ENCODE results near the gene TMPRSS11E.
"Not testable (repeated sequence)": the region's sequence is repeated elsewhere in the genome, so short reads cannot be mapped to it uniquely, and the experiment has no call there.

Gene TMPRSS11E, protein sequence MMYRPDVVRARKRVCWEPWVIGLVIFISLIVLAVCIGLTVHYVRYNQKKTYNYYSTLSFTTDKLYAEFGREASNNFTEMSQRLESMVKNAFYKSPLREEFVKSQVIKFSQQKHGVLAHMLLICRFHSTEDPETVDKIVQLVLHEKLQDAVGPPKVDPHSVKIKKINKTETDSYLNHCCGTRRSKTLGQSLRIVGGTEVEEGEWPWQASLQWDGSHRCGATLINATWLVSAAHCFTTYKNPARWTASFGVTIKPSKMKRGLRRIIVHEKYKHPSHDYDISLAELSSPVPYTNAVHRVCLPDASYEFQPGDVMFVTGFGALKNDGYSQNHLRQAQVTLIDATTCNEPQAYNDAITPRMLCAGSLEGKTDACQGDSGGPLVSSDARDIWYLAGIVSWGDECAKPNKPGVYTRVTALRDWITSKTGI

DNA sequence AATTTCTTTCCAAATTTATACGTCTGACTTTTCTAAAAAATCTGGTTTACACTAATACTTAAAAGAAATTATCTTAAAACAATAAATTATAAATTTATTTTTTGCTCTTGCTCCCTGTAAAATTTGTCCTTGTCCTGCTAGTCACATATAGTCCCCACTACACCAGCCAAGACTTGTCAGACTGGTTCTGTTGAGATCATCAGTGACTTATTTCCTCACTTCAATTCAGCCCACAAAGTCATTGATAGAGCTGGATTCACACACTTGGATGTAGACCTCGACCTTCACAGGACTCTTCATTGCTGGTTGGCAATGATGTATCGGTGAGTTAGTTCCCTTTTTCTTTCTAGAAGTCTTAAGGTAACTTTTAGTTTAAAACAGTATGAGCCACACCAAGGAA is at the start of gene TMPRSS11E:
TMPRSS11E (plus strand) TSS at position 263 of the 400 bp plus-strand sequence; CDS start at position 313, 50 bp downstream.
- DNase-seq (ENCODE audit: low read depth) = no peak

DNA sequence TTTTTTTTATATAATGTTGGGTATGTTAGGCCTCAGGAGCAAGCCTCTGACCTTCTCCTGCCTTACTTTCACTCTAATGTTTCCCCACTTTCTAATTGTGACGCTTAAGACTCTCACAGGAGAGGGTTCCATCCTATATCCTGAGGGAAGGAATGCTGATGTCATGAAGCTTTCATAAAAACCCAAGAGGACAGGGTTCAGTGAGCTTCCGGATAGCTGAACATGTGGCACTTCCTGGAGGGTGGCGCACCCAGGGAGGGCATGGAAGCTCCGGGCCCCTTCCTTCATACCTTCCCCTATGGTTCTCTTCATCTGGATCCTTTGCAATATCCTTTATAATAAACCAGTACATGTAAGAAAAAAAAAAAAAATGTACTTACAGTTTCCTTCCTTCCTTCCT is 48.0 kb upstream of the TMPRSS11E start:
- no peak for DNase-seq (ENCODE audit: low read depth)

DNA sequence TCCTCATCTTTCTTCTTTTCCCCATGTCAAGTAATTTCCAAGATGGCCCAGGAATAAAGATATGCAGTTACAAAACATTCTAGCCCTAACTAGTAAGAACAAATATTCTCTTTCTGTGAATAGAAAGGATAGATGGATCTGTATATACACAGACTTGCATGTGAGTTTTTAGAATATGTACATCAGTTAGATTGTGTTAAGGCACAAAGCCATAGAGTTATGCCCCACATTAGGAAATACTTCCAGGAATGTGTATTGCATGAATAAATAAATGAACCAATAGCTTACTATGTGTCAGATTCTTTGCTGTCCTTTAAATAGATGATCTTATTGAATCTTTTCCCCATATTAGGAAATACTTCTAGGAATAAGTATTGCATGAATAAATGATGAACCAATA is 46.0 kb upstream of the TMPRSS11E start:
- DNase-seq (ENCODE audit: low read depth) = no peak

DNA sequence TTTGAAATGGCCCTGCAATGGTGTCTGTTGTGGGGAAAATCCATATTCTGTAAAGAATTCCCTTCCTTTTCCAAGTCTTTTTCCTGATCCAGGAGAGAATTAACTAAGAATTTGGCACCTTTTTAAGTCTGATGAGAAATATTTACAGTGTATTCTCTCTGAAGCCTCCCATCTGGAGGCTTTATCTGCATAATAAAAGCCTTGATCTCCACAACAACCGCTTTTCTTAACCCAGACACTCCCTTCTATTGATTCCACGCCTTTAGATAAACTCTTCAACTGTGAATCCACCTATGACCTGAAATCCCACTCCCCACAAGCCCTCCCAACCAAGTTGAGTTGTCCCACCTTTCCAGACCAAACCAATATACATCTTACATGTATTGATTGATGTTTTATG is 43.1 kb upstream of the TMPRSS11E start:
- no peak for DNase-seq (ENCODE audit: low read depth)

DNA sequence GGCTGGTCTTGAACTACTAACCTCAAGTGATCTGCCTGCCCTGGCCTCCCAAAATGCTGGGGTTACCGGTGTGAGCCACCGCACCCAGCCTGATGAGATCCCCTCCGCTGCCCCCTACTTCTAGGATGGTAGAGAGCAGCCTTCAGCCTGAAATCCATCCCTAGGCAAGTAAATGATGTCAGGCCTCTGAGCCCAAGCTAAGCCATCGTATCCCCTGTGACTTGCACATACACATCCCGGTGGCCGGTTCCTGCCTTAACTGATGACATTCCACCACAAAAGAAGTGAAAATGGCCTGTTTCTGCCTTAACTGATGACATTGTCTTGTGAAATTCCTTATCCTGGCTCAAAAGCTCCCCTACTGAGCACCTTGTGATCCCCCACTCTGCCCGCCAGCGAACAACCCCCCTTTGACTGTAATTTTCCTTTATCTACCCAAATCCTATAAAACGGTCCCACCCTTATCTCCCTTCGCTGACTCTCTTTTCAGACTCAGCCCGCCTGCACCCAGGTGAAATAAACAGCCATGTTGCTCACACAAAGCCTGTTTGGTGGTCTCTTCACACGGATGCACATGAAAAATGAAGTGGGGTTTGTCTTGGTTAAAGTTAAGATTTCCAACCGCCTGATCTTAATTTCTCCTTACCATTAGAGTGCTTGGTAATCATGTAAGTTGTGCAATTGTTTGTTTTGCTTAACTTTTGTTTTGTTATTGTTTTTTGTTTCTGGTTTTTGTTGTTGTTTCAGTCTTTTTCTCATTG is 41.4 kb upstream of the TMPRSS11E start:
- not testable (repeated sequence) for DNase-seq (ENCODE audit: low read depth)

DNA sequence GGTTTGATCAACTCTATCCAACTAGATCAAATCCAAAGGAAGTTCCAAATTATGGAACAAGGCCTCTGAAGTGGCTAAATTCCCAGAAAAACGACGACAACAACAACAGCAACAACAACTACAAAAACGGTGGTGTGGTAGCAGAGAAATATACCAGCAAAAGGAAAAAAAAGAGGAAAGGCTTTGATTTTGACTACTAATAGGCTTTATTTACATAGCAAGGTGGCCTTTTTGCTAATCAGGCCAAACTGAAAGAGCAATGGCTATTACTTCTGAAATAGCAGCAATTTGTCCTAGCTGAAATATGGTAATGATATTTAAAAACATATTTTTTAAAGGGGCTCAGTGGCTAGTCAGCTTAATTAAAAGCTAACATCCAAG is 40.8 kb upstream of the TMPRSS11E start:
- DNase-seq (ENCODE audit: low read depth) = no peak

DNA sequence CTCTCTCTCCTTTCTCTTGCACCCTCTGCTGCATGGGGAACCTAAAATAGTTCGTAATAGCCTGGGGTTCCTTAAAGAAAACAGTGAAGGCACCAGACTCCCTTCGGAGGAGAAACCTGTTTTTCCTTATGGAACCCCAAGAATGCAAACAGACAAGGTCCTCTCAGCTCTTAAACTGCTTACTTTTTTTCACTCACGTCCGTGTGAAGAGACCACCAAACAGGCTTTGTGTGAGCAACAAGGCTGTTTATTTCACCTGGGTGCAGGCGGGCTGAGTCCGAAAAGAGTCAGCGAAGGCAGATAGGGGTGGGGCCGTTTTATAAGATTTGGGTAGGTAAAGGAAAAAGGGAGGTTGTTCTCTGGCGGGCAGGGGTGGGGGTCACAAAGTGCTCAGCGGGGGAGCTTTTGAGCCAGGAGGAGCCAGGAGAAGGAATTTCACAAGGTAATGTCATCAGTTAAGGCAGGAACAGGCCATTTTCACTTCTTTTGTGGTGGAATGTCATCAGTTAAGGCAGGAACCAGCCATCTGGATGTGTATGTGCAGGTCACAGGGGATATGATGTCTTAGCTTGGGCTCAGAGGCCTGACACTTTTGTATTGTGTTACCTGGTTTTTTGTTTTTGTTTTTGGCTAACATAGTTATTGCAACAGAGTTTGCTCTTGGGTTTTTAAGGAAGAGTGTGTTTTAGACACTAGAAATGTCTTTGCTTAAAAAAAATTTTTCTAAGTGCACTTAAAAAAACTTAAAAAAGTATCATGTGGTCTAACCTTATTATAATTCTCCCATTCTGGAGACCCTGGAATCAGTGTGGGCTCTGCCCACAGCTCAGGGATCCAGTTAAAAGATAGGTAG is 40.0 kb upstream of the TMPRSS11E start:
- DNase-seq (ENCODE audit: low read depth) = not testable (repeated sequence)

DNA sequence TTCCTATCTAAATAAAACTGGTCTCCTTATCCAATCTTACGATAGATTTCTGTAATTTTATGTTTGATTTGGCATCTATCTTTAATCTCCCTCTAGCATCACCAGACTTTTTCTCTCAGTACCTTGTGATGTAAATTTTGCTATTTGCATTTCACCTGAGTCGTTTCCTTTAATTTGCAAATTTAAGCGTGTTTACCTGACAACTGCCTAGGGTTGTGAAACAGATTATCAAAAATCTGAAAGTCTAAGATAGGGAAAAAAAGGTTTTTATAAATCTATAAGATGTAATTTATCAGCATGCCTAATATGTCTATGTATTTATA is 39.4 kb upstream of the TMPRSS11E start:
- no peak for DNase-seq (ENCODE audit: low read depth)

DNA sequence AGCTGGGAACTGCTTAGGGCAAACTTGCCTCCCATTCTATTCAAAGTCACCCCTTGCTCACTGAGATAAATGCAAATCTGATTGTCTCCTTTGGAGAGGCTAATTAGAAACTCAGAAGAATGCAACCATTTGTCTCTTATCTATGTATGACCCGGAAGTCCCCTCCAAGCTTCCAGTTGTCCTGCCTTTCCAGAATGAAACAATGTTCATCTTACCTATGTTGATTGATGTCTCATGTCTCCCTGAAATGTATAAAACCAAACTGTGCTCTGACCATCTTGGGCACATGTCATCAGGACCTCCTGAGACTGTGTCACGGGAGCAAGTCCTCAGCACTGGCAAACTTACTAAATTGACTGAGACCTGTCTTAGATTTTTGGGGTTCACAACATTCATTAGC is 37.1 kb upstream of the TMPRSS11E start:
- no peak for DNase-seq (ENCODE audit: low read depth)

DNA sequence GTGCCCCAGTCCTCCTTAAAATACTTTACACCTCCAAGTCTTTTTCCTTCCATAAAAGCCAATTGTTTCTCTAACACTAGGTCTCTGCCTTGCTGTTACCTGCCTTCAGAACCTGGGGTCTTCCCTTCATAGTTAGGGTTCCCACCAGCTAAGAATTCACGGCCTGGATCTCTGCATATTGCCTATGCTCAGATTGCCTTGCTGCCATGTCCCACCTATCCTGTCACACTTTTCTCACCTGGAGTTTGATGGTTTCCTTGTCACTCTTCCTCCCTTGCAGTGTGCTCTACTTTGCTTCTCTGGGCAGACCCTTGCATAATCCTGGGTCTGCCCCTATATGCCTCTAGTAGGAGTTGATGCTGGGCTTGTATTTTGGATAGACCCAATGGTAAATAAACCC is 36.6 kb upstream of the TMPRSS11E start:
- no peak for DNase-seq (ENCODE audit: low read depth)

DNA sequence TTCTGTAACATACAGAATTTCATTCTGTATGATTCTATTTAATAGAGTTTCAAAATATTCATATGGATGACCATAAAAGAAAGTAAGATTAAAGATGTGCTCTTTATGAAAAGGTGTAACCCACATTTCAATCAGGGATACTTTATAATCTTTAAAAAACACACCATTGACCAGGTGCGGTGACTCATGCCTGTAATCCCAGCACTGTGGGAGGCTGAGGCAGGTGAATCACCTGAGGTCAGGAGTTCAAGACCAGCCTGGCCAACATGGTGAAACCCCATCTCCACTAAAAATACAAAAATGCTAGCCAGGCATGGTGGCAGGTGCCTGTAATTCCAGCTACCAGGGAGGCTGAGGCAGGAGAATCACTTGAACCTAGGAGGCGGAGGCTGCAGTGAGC is 35.2 kb upstream of the TMPRSS11E start:
- not testable (repeated sequence) for DNase-seq (ENCODE audit: low read depth)

DNA sequence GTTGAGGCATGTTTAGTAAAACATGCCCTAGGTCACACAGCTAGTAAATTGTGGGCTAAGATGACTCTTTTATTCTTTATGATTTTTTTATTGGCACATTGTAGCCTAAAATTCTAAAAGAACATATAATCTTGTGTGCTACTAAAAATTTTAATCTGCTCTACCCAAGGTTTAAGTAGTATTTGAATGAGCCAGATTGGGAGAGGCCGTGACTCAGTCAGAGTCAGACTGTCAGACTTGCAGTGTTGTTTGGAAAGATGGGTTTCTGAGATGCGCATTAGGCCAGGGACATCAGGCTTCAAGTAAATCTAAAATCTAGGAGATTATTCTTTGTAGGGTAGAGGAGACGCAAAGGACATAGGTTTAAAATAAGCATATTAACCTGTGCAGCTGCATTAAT is 30.7 kb upstream of the TMPRSS11E start:
- no peak for DNase-seq (ENCODE audit: low read depth)

DNA sequence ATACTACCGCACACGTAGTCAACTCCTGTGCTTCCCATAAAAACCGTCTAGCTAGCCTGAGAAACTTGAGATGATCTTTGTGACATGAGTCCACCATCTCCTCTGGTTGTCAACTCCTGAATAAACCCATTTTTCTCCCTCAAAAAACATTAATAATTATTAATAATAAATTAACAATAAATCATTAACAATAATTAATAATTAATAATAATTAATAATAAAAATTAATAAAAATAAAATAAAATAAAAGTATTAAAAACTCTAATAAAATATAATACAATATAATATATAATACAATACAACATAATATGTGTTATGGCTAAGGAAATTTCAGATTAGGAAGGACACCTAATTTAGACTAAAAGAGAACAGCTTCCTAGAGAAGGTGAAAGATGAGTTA is 20.7 kb upstream of the TMPRSS11E start:
- DNase-seq (ENCODE audit: low read depth) = no peak

DNA sequence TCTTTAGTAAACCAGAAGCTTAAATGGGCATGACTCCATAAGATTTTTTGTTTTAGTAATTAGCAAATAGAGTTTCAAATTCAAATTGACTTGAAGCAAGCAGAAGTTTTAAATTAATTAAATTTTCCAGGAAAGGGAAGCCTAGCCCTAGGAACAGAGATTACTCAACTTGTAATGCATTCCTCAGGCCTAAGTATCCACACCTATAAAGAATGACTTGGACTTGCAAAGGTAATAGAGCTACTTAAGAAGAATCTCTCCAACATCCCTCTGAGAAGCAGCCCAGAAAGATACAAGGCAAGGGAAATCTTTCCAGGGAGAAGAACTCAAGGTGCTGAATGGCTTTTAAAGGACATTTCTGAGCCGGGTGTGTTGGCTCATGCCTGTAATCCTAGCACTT is 16.9 kb upstream of the TMPRSS11E start:
- no peak for DNase-seq (ENCODE audit: low read depth)

DNA sequence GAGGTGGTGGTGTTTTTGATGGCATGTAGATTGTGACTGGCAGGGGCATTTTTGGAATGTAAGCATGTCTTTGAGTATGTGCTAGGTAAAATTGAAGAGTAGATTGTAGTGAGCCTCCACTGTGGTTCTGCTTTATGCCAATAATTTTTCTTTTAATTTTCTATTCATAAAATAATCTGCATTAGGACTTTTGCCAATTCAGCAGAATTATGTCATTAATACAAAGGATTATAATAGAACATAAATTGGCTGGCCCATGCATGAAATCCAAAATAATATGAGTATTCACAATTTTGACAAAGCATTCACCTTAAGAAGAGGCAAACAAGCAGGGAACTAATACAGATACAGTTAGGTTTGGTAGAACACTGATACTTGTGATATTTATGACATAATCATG is 14.9 kb upstream of the TMPRSS11E start:
- DNase-seq (ENCODE audit: low read depth) = no peak

DNA sequence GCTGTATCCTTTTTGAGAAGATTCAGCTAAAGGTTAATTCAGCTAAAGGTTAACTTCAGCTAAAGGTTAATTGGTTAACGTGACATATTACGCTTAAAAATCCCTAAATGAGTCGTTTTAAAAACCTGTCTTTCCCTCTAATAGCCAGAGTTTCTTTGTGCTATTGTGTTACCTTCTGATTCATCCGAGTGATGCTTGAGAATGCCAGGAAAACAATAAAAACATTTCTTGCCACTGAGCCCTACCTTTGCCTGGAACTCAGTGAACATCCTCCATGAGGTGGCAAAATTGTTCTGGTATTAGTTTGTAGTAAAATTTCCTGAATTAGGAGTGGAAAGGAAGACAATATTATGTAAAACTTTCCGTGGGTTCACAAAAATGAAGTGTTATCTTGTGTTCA is 13.7 kb upstream of the TMPRSS11E start:
- DNase-seq (ENCODE audit: low read depth) = no peak

DNA sequence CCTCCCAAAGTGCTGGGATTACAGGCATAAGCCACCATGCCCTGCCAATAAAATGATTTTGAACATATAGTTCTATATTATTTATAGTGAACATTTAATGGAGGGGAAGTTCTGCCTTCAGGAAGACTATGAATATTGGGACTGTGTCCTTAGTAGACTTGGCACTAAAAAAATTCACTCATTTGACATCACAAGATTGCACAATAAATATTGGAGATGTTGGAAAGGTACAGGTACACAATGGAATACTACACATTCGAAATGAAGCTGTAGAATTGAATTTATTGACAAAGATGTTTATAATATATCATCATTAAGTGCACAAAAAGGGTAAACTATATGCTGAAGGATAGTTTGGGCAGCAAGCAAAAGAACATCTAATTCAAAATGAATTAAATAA is 13.0 kb upstream of the TMPRSS11E start:
- no peak for DNase-seq (ENCODE audit: low read depth)

DNA sequence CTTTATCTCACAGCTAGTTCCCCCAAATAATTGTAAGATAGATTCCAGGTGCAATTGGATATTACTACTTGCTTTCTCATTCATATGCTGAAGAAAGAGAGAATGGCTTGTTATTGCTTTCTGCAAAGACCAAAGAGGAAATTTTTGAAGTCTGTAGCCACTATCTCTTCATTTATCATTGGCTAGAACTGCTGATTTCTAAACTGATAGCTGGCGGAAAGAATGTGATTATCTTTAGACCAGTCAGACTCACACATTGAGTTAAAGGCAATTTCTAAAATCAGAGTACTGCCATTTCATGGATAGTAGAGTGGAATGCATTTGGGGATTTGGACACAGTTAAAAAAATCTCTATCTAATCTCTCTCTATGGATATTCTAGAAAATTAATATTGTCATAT is 12.4 kb upstream of the TMPRSS11E start:
- DNase-seq (ENCODE audit: low read depth) = no peak

DNA sequence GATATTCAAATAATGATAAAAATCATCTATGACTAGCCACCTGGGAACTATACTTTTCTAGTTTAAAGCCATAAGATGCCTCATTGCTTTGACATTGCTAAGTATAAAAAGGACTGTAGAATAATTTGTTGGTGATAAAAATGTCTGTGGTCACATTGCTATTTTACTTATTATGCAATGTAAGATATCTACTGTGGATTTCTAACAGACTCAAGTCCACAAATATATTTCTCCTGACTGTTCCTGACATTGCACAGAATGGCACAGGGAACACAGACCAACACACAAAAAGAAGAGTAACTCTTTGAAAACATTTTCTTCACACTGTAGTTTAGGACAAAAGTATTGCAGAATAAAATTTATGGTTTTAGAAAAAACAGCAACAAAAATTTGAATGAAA is 2.2 kb upstream of the TMPRSS11E start:
- DNase-seq (ENCODE audit: low read depth) = no peak

DNA sequence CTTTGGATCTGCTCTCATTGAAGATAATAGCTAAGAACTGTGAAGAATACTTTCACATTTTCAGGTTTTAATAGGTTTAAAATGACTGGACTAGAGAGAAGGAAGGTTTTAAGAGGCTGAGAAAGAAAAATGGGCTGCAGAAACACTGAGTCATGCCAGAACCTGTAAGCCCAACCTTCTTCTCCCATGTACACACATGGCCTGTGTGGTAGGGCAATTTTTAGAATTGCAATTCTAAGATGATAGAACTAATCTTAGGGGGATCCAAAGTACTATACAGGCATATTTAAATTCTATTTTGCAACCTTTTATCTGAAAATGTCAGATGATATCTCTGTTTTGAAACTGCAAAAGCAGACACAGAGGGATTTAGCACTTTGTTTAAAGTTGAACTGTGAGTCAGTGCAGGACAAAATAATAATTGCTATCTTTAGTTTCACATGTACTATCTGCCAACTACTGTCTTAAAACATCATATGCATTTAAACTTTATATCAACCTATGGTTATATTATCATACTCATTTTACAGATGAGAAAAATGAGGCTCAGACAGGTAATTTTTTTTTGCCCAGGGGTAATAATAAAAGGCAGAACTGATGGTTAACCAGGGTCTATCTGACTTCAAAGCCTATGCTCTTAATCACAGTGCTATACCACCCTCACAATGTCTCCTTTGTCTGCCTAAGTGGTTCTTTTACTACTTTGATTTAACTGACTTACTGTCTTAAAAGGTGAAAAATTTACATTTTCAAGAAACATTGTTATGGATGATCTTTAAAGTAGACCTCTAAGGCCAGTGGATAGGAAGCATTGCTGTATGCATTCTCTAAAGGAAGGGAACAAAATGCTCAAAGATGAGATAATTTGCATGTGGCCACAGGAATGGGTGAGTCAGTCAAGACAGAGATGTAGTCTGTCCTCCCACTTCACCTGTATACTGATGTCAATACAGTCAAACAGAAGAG is 4.3 kb downstream of the TMPRSS11E start:
- DNase-seq (ENCODE audit: low read depth) = no peak

DNA sequence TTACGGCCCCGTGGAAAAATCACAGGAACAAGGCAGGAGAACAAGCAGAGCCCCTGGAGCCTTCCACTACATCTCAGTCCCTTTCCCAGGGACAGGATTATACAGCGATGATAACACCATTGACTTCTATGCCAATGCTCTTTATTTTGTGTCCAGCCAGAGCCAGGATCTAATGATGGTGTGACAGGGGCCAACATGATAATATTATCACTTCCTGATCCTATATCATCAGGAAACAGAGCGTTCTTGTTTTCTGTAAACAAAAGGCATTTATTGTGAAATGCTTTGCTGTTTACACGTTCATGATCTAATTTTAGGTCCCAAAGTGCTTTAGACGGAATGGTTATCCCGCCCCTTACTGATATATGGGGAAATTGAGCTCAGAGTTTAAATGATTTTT is 12.8 kb downstream of the TMPRSS11E start:
- DNase-seq (ENCODE audit: low read depth) = no peak

DNA sequence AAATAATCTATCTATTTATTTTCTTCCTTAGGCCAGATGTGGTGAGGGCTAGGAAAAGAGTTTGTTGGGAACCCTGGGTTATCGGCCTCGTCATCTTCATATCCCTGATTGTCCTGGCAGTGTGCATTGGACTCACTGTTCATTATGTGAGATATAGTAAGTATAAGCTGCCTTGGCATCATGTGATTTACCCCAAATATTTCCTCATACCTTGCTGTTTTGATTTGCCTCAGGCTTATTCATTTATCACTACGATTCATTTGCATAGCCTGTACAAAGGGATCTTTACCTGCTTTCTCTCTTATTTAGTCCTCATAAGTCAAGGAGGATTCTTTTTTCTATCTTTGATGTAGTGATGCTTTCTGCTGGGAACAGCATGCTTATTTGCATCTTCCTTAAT is 14.5 kb downstream of the TMPRSS11E start:
- DNase-seq (ENCODE audit: low read depth) = no peak

Measured in activated T-helper 1 cell treated with Interleukin-2 at 50 U/mL for 16 hours (primary cell).